ENCODE results near the gene OR14K1.
"Not testable (repeated sequence)": the region's sequence is repeated elsewhere in the genome, so short reads cannot be mapped to it uniquely, and the experiment has no call there.

OR14K1 gene, protein sequence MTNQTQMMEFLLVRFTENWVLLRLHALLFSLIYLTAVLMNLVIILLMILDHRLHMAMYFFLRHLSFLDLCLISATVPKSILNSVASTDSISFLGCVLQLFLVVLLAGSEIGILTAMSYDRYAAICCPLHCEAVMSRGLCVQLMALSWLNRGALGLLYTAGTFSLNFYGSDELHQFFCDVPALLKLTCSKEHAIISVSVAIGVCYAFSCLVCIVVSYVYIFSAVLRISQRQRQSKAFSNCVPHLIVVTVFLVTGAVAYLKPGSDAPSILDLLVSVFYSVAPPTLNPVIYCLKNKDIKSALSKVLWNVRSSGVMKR

DNA sequence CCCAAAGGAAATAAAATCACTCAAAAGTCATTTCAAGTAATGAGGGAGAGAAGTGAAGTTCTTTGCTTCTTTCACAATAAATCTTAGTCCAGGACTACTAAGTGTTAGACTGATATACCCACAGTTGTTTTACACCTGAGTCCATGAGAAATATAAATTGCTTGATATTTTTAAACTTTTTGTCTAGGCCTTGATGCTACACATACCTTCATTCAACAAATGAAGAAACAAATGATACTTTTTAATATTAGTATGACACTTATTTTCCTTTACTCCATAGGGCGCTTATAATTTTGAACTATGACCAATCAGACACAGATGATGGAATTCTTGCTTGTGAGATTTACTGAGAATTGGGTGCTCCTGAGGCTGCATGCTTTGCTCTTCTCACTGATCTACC lies at the start of gene OR14K1:
OR14K1 (plus strand) TSS at position 301 of the 400 bp plus-strand sequence; CDS start at position 301, 0 bp downstream.
- H3K9me3 Mint-ChIP-seq: no peaks in the 10 kb centered on the region
- H3K27me3 Mint-ChIP-seq: no peaks in the 10 kb centered on the region
- H3K4me3 Mint-ChIP-seq: no peak within 1 kb of the TSS
- DNase-seq: no peak
- H3K36me3 Mint-ChIP-seq: no peaks in the 10 kb centered on the region
- H3K4me1 Mint-ChIP-seq: no peaks in the 10 kb centered on the region
- CTCF ChIA-PET: no interaction called here
- H3K27ac Mint-ChIP-seq: no peak within 1 kb of the TSS

DNA sequence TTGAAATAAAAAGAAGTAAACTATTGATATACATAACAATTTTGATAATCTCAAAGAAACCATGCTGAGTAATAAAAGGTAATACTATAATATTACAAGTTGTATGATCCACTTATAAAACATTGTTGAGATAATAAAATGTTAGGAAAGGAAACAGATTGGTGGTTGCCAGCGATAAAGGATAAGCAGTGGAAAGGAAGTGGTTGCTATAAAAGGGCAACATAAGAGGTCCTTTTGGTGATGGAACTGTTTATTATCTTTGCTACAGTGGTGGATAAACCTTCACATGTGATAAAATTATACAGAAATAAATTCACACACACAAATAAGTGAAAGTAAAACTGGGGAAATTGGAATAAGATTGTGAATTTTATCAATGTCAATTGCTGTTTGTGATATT lies 37.1 kb upstream of the OR14K1 start:
- no peaks in the 10 kb centered on the region for H3K4me1 Mint-ChIP-seq
- no peak overlapping the region for H3K27ac Mint-ChIP-seq
- H3K27me3 Mint-ChIP-seq: no peaks in the 10 kb centered on the region
- CTCF ChIA-PET: no interaction called here
- DNase-seq: no peak
- H3K36me3 Mint-ChIP-seq: no peaks in the 10 kb centered on the region
- peaks cover 2% of the 10 kb centered on the region for H3K9me3 Mint-ChIP-seq
- no peak overlapping the region for H3K4me3 Mint-ChIP-seq

GRCh38 chr1:247710681-247711080 lies 27.7 kb upstream of the OR14K1 start:
- H3K36me3 Mint-ChIP-seq, H3K27ac Mint-ChIP-seq, H3K4me3 Mint-ChIP-seq, CTCF ChIA-PET, DNase-seq, H3K27me3 Mint-ChIP-seq, H3K9me3 Mint-ChIP-seq, H3K4me1 Mint-ChIP-seq: not testable (repeated sequence)

GRCh38 chr1:247713753-247714152 lies 24.7 kb upstream of the OR14K1 start:
- no peak overlapping the region for H3K27ac Mint-ChIP-seq
- no peaks in the 10 kb centered on the region for H3K4me1 Mint-ChIP-seq
- H3K4me3 Mint-ChIP-seq: no peak overlapping the region
- H3K27me3 Mint-ChIP-seq: no peaks in the 10 kb centered on the region
- no peaks in the 10 kb centered on the region for H3K36me3 Mint-ChIP-seq
- CTCF ChIA-PET: no interaction called here
- no peak for DNase-seq
- peaks cover 3% of the 10 kb centered on the region for H3K9me3 Mint-ChIP-seq

DNA sequence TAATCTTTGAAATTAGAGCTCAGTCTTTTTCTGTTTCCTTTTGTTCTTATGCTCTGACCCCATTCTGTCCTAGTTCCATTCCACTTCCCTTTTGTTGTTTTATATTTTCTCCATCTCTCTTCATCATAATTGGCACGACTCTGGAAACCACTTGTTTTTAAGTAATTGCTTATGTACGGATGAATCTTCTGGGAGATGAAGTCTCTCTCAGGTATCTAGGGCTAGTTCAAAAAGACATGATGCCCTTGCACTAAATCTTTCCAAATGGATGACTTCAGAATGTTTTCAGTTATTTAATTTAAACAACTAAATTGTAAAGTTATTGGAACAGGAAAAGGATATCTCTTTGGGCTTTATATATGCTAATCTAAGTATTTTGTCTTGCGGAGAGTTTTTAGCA lies 21.9 kb upstream of the OR14K1 start, which contains the start of gene OR6F1:
OR6F1 (minus strand) TSS at position 101 of the 400 bp plus-strand sequence. CDS start 3,891 bp downstream, outside the sequence.
- Mint-ChIP-seq H3K4me3 (no peak within 1 kb of the TSS), H3K27me3 (no peaks in the 10 kb centered on the region), H3K4me1 (no peaks in the 10 kb centered on the region), H3K36me3 (no peaks in the 10 kb centered on the region), H3K9me3 (peaks cover 4% of the 10 kb centered on the region), H3K27ac (no peak within 1 kb of the TSS)
- CTCF ChIA-PET: no interaction called here
- DNase-seq: no peak

DNA sequence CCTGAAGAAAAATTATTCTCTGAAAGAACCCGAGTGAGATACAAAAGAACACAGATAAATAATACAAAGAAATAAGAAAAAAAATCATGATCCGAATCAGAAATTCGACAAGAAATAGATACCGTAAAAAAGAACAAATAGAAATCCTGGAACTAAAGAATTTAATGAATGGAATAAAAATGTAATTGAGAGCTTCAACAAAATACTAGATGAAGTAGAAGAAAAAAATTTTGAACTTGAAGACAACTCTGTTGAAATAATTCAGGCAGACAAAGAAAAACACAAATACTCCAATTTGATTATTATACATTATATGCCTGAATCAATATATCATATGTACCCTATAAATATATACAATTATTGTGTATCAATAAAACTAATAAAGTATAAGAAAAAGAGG lies 17.2 kb upstream of the OR14K1 start:
- no peaks in the 10 kb centered on the region for H3K27me3 Mint-ChIP-seq
- DNase-seq: no peak
- H3K36me3 Mint-ChIP-seq: no peaks in the 10 kb centered on the region
- no peak overlapping the region for H3K4me3 Mint-ChIP-seq
- CTCF ChIA-PET: no interaction called here
- no peaks in the 10 kb centered on the region for H3K4me1 Mint-ChIP-seq
- peaks cover 4% of the 10 kb centered on the region for H3K9me3 Mint-ChIP-seq
- H3K27ac Mint-ChIP-seq: no peak overlapping the region

DNA sequence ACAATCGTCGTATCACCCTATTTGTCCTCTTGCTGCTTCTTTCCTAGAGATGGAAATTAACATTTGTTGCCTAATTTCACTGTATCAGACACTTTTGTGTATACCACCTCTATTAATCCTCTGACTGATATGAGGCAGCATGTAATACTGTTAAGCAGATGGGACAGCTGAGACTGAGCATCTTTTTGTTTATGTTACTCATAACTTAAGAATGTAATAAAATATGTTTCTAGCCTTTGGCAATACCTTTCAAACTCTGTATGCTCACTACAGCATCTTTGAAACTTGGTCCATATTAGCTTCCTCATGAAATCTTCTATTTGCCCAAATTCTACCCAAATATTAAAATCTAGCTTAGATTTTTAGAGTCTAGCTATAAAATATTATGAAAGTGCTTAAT lies 2.3 kb downstream of the OR14K1 start:
- H3K4me1 Mint-ChIP-seq: no peaks in the 10 kb centered on the region
- H3K27ac Mint-ChIP-seq: no peak overlapping the region
- no peaks in the 10 kb centered on the region for H3K36me3 Mint-ChIP-seq
- H3K9me3 Mint-ChIP-seq: no peaks in the 10 kb centered on the region
- no peak for DNase-seq
- H3K27me3 Mint-ChIP-seq: no peaks in the 10 kb centered on the region
- CTCF ChIA-PET: no interaction called here
- no peak overlapping the region for H3K4me3 Mint-ChIP-seq

GRCh38 chr1:247741756-247742155 lies 3.3 kb downstream of the OR14K1 start:
- no peaks in the 10 kb centered on the region for H3K4me1 Mint-ChIP-seq
- no peak overlapping the region for H3K27ac Mint-ChIP-seq
- no peaks in the 10 kb centered on the region for H3K27me3 Mint-ChIP-seq
- H3K36me3 Mint-ChIP-seq: no peaks in the 10 kb centered on the region
- CTCF ChIA-PET: no interaction called here
- no peaks in the 10 kb centered on the region for H3K9me3 Mint-ChIP-seq
- no peak overlapping the region for H3K4me3 Mint-ChIP-seq
- DNase-seq: no peak

GRCh38 chr1:247742215-247742760 lies 3.9 kb downstream of the OR14K1 start:
- H3K4me1 Mint-ChIP-seq, H3K27me3 Mint-ChIP-seq: not testable (repeated sequence)

GRCh38 chr1:247746391-247746935 lies 8.0 kb downstream of the OR14K1 start:
- no peak for DNase-seq
- no peak overlapping the region for H3K27ac Mint-ChIP-seq
- H3K4me3 Mint-ChIP-seq: no peak overlapping the region
- H3K4me1 Mint-ChIP-seq: no peaks in the 10 kb centered on the region
- H3K9me3 Mint-ChIP-seq: no peaks in the 10 kb centered on the region
- H3K27me3 Mint-ChIP-seq: no peaks in the 10 kb centered on the region
- no peaks in the 10 kb centered on the region for H3K36me3 Mint-ChIP-seq
- CTCF ChIA-PET: no interaction called here

More at GRCh38 chr1:247742215-247742760, 3.9 kb downstream of the OR14K1 start:
- DNase-seq, H3K27ac Mint-ChIP-seq, CTCF ChIA-PET, H3K36me3 Mint-ChIP-seq, H3K4me3 Mint-ChIP-seq, H3K9me3 Mint-ChIP-seq: not testable (repeated sequence)

DNA sequence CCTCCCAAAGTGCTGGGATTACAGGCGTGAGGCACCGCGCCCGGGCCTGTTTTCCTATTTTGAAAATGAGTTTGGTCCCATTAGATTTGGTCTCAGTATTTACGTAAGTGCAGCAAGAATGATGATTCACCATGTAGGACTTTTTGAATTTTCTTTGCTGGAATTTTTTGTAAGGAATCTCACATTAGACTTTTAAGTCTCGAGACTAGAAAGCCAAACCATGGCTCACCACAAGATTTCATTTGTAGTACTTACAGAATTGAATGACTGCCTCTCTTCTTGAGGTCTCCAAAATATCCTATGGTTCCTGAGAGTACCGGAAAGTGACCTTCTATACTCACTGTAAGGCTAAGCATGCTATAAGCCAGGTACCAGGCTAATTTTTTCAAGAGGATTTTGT lies 9.2 kb downstream of the OR14K1 start:
- no peaks in the 10 kb centered on the region for H3K27me3 Mint-ChIP-seq
- CTCF ChIA-PET: no interaction called here
- H3K4me1 Mint-ChIP-seq: no peaks in the 10 kb centered on the region
- peaks cover 2% of the 10 kb centered on the region for H3K9me3 Mint-ChIP-seq
- no peaks in the 10 kb centered on the region for H3K36me3 Mint-ChIP-seq
- no peak for DNase-seq
- H3K27ac Mint-ChIP-seq: no peak overlapping the region
- H3K4me3 Mint-ChIP-seq: no peak overlapping the region

- H3K36me3 Mint-ChIP-seq: no peaks in the 10 kb centered on the region
- no peak for DNase-seq
- H3K9me3 Mint-ChIP-seq: peaks cover 2% of the 10 kb centered on the region
- no peaks in the 10 kb centered on the region for H3K27me3 Mint-ChIP-seq
- H3K4me3 Mint-ChIP-seq: no peak within 1 kb of the TSS
- CTCF ChIA-PET: no interaction called here
- H3K27ac Mint-ChIP-seq: no peak within 1 kb of the TSS
- no peaks in the 10 kb centered on the region for H3K4me1 Mint-ChIP-seq
These were observed 9.6 kb downstream of the OR14K1 start, which contains the start of gene OR14A2 for GRCh38 chr1:247748041-247748440. TSS of gene OR14A2 (minus strand) at chr1:247748141.

DNA sequence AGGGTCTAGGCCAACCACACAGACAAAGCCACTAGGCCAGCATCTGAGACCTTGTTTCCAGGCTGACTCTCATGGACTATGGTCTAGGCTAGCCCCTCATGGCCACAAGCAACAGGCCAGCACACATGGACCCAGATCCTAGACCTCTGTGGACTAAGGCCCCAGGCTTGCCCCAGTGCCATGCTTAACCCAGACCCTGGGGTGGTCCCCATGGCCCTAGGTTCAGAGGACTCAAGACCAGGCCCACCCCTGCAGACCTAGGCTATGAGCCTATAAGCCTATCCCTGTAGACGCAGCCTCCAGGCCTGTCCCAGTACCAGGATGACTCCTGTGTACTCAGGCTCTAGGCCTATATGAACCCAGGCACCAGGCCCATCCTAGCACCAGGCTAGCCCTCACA lies 11.5 kb downstream of the OR14K1 start:
- no peak for DNase-seq
- no peaks in the 10 kb centered on the region for H3K4me1 Mint-ChIP-seq
- H3K27ac Mint-ChIP-seq: no peak overlapping the region
- H3K9me3 Mint-ChIP-seq: peaks cover 2% of the 10 kb centered on the region
- H3K4me3 Mint-ChIP-seq: no peak overlapping the region
- H3K27me3 Mint-ChIP-seq: no peaks in the 10 kb centered on the region
- CTCF ChIA-PET: no interaction called here
- no peaks in the 10 kb centered on the region for H3K36me3 Mint-ChIP-seq

DNA sequence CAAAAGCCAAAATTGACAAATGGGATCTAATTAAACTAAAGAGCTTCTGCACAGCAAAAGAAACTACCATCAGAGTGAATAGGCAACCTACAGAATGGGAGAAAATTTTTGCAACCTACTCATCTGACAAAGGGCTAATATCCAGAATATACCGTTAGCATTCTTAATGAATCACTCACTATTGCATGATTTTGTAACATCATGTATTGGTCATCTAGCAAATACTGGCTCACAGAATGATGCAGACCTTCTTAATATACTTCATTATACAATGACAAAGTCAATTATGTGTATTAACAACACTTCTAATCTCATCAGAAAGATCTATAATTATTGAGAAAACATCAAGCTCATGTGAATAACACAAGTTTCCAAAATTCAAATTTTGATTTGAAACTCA lies 15.9 kb downstream of the OR14K1 start:
- H3K27me3 Mint-ChIP-seq, H3K4me1 Mint-ChIP-seq, H3K27ac Mint-ChIP-seq, H3K4me3 Mint-ChIP-seq, H3K36me3 Mint-ChIP-seq, CTCF ChIA-PET, H3K9me3 Mint-ChIP-seq, DNase-seq: not testable (repeated sequence)

GRCh38 chr1:247760456-247760855 lies 22.0 kb downstream of the OR14K1 start, which contains the start of gene OR1C1:
TSS of gene OR1C1 (minus strand) at chr1:247760556. CDS start at chr1:247758406, 2,150 bp downstream.
- Mint-ChIP-seq H3K27ac (no peak within 1 kb of the TSS), H3K4me3 (no peak within 1 kb of the TSS), H3K36me3 (no peaks in the 10 kb centered on the region), H3K4me1 (no peaks in the 10 kb centered on the region), H3K27me3 (no peaks in the 10 kb centered on the region), H3K9me3 (peaks cover 2% of the 10 kb centered on the region)
- CTCF ChIA-PET: no interaction called here
- DNase-seq: no peak

Measured in activated naive CD4-positive, alpha-beta T cell treated with anti-CD3 and anti-CD28 coated beads, Interleukin-2, amount 10 ng/mL, durations not matched to agents 7 days and 5 days (primary cell).